SK-N-MC (cell line): ENCODE results near the gene FOXP1.

Source experiments
- EZH2 ChIP-seq: fragments of 200-600 bp; sonication (generic); IDR thresholded peaks from one replicate; pipeline ENCODE4 v1.6.1; 2017; ENCODE audit warnings: antibody characterized with exemption
- POLR2AphosphoS5 ChIP-seq: IDR thresholded peaks from 2 replicates; pipeline ENCODE4 v1.6.1; 2012; ENCODE audit warnings: mild to moderate bottlenecking, low read depth, low read length, borderline replicate concordance

GRCh38 chr3:71260782-71261181 lies 322.7 kb downstream of the FOXP1 start:
- TF ChIP-seq EZH2 (no peak), POLR2AphosphoS5 (no peak)
